Measurements from ENCODE around the gene KDM1A.

- no peak for TF ChIP-seq CTCF (IDR thresholded peaks at IDR 0.05)
- no peak for TF ChIP-seq CHD4 (IDR thresholded peaks at IDR 0.05; ENCODE audit: borderline replicate concordance)
- TF ChIP-seq RAD21 (conservative IDR thresholded peaks at IDR 0.05 in 1 of 2, IDR thresholded peaks at IDR 0.05 in 1 of 2): no peak
Observed at GRCh38 chr1:22995774-22996173, 23.5 kb upstream of the KDM1A start.

Data from A549 (cell line).